NB4 (cell line): ENCODE results near the gene BRD1.

Experiments used
- DNase-seq: peaks from one replicate; pipeline ENCODE4 v3.0.0; 2010; ENCODE audit warnings: low read depth
- H3K4me3 ChIP-seq: one replicate; pipeline ENCODE4 v1.5.1; 2011; ENCODE audit warnings: mild to moderate bottlenecking, low read depth, low read length, moderate library complexity
- CTCF ChIP-seq: IDR thresholded peaks from one replicate; pipeline ENCODE4 v1.5.1; 2012; ENCODE audit warnings: low read depth, low read length
- MAX ChIP-seq: IDR thresholded peaks from 2 replicates; pipeline ENCODE4 v1.6.1; 2011; ENCODE audit warnings: low read depth, low read length
- MYC ChIP-seq: IDR thresholded peaks from 2 replicates; pipeline ENCODE4 v1.6.1; 2011; ENCODE audit warnings: low read depth, low read length
- POLR2A ChIP-seq: IDR thresholded peaks from 2 replicates; pipeline ENCODE4 v1.6.1; 2011; ENCODE audit warnings: mild to moderate bottlenecking; ENCODE audit not compliant: insufficient read length; ENCODE audit errors: extremely low read depth

BRD1 gene

GRCh38 chr22:49770547-49771265 lies 57.0 kb downstream of the BRD1 start:
- TF ChIP-seq CTCF (no peak), MYC (no peak), MAX (no peak), POLR2A (no peak)

GRCh38 chr22:49769691-49770546 lies 57.8 kb downstream of the BRD1 start:
- H3K4me3 ChIP-seq, result no peak overlapping the region
- DNase-seq, result no peak
- TF ChIP-seq CTCF (no peak), MYC (no peak), POLR2A (no peak), MAX (no peak)

More at GRCh38 chr22:49770547-49771265, 57.0 kb downstream of the BRD1 start:
- no peak for DNase-seq
- no peak overlapping the region for H3K4me3 ChIP-seq

- no peak overlapping the region for H3K4me3 ChIP-seq
- DNase-seq, result no peak
- TF ChIP-seq CTCF (no peak), MAX (no peak), POLR2A (no peak), MYC (no peak)
Measured at GRCh38 chr22:49768951-49769690, 58.6 kb downstream of the BRD1 start.

- TF ChIP-seq POLR2A (no peak), MAX (no peak), CTCF (no peak), MYC (no peak)
- H3K4me3 ChIP-seq, result no peak overlapping the region
- no peak for DNase-seq
Measured at GRCh38 chr22:49768077-49768910, 59.4 kb downstream of the BRD1 start.

GRCh38 chr22:49767355-49768062 lies 60.2 kb downstream of the BRD1 start:
- DNase-seq, result peak; percentile 75
- TF ChIP-seq MYC (no peak), CTCF (peak; percentile 84), MAX (no peak), POLR2A (no peak)
- no peak overlapping the region for H3K4me3 ChIP-seq
